ENCODE data around the gene NDUFS8.
A peak's percentile ranks its signal among the peaks of the same experiment; 100 is the strongest.
"Not testable (repeated sequence)": the region's sequence is repeated elsewhere in the genome, so short reads cannot be mapped to it uniquely, and the experiment has no call there.

NDUFS8 gene

GRCh38 chr11:68030318-68031143, at the start of gene NDUFS8:
TSS of gene NDUFS8 (plus strand) at chr11:68030681. CDS start at chr11:68032152, 1,471 bp downstream.
- DNase-seq (ENCODE audit: low read depth in 2 of 3, low spot score in 2 of 3): peak; percentile 70 to 83 (median 83)

DNA sequence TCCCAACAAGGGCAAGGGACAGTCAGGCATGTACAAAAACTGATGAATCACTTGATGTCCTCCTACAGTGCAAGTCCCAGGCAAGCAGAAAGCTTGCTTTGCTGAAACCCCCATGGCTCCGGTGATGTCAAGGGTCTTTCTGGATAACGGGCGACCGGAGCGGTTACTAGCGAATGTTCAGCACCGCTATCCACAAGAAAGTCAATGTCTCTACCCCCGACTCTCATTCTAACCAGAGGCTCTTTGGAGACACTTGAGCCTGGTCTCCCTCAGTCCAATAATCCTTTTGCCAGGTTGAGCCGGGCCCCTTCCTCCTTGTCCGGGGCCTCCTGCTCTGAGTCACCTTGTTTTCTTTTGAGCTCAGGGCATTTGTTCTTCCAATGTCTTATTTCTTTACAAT, 49.3 kb upstream of the NDUFS8 start:
- not testable (repeated sequence) for DNase-seq (ENCODE audit: low read depth in 2 of 3, low spot score in 2 of 3)

- DNase-seq (ENCODE audit: low read depth in 2 of 3, low spot score in 2 of 3): not testable (repeated sequence)
These were observed 48.1 kb upstream of the NDUFS8 start for GRCh38 chr11:67982255-67982857.

GRCh38 chr11:67983951-67984350, 46.5 kb upstream of the NDUFS8 start:
- DNase-seq (ENCODE audit: low read depth in 2 of 3, low spot score in 2 of 3): no peak

DNA sequence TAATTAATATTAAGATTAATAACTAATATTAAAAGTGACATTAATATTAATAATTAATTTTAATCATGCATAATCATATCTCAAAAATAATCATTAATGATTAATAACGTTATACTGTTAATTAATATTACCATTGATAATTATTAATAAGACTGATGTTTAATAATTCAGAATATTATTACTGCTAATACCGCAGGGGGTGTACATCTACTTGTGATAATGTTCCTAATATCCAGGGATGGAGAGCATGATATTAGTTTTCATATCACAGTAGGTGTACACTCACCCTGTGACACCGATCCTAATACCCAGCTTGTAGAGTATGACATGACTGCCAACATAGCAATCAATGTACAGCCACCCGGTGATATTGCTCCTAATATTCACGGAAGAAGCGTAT, 45.2 kb upstream of the NDUFS8 start:
- DNase-seq (ENCODE audit: low read depth in 2 of 3, low spot score in 2 of 3): not testable (repeated sequence)

GRCh38 chr11:67990546-67991346, 39.7 kb upstream of the NDUFS8 start:
- not testable (repeated sequence) for DNase-seq (ENCODE audit: low read depth in 2 of 3, low spot score in 2 of 3)

GRCh38 chr11:67991347-67992121, 38.9 kb upstream of the NDUFS8 start:
- not testable (repeated sequence) for DNase-seq (ENCODE audit: low read depth in 2 of 3, low spot score in 2 of 3)

GRCh38 chr11:67993821-67994220, 36.7 kb upstream of the NDUFS8 start:
- DNase-seq (ENCODE audit: low read depth in 2 of 3, low spot score in 2 of 3): not testable (repeated sequence)

DNA sequence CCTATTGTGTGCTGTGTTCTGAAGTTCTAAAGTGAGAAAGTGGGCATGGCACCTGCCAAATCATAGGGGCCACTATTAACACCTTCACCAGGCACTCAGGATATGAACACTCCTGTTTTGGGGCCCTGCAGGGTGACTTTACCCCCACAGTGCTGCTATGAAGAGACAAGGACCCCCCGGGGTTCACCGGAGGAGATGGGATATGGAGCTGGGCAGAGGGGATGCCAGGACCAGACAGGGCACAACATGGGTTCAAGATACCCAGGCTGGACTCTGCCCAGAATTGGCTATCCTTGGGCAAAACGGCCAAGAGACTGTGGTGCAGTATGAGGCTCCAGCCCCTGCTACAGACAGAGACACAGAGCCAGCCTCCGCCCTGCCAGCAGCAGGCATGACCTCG, 36.1 kb upstream of the NDUFS8 start:
- not testable (repeated sequence) for DNase-seq (ENCODE audit: low read depth in 2 of 3, low spot score in 2 of 3)

- DNase-seq (ENCODE audit: low read depth in 2 of 3, low spot score in 2 of 3): not testable (repeated sequence)
These were observed 35.4 kb upstream of the NDUFS8 start for GRCh38 chr11:67995129-67995528.

DNA sequence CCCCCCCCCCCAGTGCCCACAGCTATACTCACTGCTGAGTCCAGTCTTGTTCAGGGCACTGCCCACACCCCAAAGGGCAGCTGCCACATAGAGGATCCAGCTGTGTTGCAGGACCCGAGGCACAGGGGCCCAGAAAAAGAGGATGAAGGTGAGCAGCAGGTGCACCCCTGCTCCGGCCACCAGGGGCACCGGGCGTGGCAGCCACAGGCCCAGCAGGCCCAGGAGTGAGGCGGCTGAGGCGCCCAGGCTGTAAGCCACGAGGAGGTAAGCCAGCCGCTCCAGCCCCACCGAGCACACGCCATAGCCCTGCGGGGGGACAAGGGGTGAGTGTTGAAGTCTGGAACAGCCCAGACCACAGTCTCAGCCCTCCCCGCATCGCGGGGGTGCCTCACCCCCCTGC, 34.9 kb upstream of the NDUFS8 start:
- not testable (repeated sequence) for DNase-seq (ENCODE audit: low read depth in 2 of 3, low spot score in 2 of 3)

DNA sequence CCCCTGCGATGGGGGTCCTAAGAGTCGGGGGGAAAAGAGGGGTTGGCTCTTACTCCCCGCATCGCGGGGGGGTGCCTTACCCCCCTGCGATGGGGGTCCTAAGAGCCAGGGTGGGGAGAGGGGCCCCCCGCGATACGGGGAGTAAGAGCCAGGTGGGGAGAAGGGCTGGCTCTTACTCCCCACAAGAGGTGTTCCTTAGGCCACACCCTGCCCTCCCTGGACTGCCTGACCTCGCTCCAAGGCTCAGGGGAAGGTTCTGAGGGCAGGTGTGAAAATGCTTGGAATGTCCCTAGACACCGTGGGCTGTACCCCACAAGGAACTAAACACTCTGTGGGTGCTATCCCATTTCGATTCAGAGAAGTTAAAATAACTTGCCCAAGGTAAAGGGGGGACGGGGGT, 34.4 kb upstream of the NDUFS8 start:
- DNase-seq (ENCODE audit: low read depth in 2 of 3, low spot score in 2 of 3): no peak

- peak in 1 of 3 experiments; percentile 24 for DNase-seq (ENCODE audit: low read depth in 2 of 3, low spot score in 2 of 3)
These were observed 33.6 kb upstream of the NDUFS8 start for GRCh38 chr11:67996622-67997474.

- DNase-seq (ENCODE audit: low read depth in 2 of 3, low spot score in 2 of 3): no peak
These were observed 33.0 kb upstream of the NDUFS8 start for GRCh38 chr11:67997475-67997921.

DNA sequence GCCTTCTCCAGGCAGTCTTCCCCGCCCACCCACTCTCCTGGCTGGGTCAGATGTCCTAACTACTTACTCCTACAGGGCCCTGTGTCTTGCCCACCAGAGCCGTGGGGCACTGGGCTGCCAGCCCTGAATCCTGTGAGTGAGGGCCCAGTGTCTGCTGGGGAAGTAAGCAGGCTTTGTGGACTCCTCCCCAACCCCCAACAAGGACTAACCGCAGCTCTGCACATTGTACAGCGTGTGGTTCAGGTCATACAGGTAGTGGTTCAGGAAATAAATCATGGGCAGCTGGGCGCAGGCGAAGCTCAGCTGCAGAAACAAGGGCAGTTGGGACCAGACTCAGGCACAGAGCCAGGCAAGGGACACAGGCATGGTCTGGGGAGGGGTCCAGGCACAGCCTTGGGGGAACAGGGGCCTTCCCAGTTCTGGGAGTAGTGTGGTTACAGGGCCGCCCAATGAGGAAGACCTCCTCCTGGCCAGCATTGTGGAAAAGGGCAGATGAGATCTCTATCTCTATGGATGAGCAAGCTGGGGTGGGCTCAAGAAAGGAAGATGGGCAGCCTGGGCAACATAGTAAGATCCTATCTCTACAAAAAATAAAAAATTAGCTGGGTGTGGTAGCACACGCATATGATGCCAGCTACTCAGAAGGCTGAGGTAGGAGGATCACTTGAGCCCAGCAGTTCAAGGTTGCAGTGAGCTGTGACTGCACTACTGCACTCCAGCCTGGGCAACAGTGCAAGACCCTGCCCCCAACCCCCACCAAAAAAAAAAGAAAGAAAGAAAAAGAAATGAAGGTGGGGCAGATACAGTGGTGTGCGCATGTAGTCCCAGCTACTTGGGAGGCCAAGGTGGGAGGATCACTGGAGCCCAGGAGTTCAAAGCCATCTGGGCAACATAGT, 32.1 kb upstream of the NDUFS8 start:
- no peak for DNase-seq (ENCODE audit: low read depth in 2 of 3, low spot score in 2 of 3)

DNA sequence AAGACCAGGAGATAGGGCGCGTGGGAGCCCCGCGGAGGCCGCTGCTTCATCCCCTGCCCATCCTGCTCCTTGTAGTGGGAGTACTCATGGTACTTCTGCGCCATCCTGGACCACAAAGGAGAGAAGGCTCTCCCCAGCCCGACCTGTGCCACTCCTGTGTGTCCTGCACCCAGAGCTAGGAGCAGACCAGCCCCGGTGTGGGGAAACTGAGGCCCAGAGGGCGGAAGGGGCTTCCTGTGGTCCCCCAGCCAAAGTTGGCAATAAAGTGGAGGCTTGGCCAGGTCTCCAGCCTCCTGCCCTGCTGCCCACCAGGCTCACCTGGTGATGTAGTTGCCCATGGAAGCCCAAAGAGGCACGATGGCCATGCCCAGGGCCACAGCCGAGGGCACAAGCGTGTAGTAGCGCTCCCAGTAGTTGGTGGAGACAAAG, 31.3 kb upstream of the NDUFS8 start:
- no peak for DNase-seq (ENCODE audit: low read depth in 2 of 3, low spot score in 2 of 3)

- DNase-seq (ENCODE audit: low read depth in 2 of 3, low spot score in 2 of 3): no peak
These were observed 30.8 kb upstream of the NDUFS8 start for GRCh38 chr11:67999704-68000103.

- no peak for DNase-seq (ENCODE audit: low read depth in 2 of 3, low spot score in 2 of 3)
These were observed 27.9 kb upstream of the NDUFS8 start for GRCh38 chr11:68002575-68002937.

All from activated CD8-positive, alpha-beta memory T cell treated with anti-CD3 and anti-CD28 coated beads for 48 hours (primary cell).